Glomerular visceral epithelial cell (primary cell): Measurements from ENCODE around the gene SMPX.

Source experiments
- DNase-seq: peaks from one replicate; pipeline ENCODE4 v3.0.0-alpha.2; 2016; ENCODE audit errors: extremely low spot score

The SMPX gene

DNA sequence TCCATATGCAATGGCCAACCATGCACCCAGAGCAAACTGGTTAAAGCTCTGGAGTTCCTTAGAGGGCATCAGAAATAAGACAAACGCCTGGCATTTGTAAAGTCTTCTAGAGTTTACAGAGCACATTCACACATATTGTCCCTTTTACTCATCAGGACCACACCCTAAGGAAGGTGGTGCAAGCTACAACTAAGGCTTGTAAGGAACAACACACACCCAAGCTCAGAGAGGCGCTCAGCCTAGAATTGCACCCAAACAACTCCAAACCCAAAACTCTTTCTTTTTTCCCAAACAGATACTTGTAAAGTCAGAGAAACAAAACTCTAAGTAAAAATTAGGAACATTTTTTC, 46.1 kb downstream of the SMPX start:
- no peak for DNase-seq

DNA sequence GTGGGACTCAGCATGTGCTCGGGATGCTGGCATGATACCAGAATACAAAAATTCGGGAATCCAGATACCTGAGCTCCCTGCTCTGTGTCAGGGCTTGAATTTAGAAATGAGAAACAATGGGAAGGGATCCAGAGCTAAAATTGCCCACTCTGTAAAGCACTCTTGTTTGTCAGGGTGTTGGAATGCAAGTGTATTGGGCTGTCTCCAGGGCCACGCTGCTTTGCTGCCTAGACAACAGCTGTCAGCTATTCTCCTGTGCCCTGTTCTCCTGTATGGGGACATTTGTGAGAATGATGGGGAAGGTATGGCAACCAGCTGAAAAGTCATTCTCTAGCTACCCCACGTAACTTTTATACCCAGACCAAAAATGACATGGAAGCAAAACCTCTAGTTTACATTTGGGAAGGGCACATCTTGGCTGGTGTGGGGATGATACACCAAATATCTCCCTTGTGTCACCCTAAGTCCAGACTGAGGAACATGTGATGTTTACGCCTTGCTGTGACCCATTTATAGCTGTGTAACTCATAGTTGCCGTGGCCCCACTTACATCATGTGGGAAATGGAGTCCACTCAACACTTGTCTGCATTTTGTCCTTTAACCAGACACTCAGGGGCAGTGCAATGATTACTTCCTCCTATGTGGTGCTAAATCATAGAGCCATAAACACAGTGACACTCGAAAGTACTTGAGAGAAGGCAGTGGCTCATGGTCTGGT, 46.6 kb downstream of the SMPX start:
- no peak for DNase-seq

DNA sequence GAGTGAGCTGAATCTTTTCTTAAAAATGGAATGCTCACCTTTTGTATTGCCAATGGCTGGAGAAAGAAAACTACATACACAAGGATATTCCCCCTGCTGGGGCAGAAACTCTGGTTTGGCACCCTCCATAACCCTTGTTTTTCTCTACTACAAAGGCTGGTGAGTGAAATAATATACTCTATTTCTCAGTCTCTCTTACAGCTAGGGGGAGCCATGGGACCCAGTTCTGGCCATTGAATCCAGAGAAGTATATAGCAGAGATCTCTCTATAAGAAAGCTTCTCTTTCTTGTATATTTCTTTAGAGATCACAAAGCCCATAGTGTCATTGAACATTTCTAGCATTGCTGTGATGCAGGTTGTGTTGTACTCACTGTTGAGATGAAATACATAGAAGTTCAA, 49.8 kb downstream of the SMPX start:
- DNase-seq: peak; percentile 6

DNA sequence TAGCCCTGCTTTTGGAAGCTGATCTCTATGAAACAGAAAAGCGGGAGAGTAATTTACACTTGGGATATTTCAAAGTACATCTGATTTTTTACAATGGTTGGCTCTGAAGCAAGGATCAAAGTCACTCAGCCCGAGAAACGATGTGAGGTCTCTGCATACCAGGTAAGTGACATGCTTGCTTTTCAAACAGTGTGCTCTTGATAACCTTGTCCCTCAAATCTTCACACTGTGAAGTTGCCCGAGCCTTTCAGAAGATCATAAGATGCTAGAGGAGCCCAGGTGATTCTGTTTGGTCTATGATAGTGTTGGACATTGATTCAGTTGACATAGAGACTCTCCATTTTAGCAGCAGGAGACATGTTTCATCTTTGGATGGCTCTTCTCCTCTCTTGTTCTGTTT, 52.7 kb downstream of the SMPX start:
- no peak for DNase-seq

- DNase-seq: no peak
Observed at GRCh38 chrX:21702725-21703124, 55.2 kb downstream of the SMPX start.

GRCh38 chrX:21700967-21701366, 56.9 kb downstream of the SMPX start:
- no peak for DNase-seq

- DNase-seq: no peak
Observed at GRCh38 chrX:21700275-21700674, 57.6 kb downstream of the SMPX start.

DNA sequence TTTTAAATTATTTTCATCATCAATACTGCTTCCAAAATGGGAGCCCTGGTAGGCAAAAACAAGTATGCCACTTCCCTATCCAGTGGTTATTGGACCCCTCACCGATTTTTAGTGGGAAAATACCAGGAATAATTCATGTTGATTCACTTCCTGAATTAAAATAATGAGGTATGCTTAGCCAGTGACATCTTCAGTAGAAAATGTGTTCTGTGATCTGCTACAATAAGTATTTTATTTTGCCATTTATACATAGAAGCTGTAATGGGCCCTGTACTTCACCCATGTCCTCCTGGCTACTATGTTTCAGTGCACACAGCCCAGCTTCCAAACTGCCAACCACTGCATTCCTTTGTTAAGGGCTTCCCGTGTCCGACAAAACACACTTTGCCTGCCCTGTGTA, 58.8 kb downstream of the SMPX start:
- no peak for DNase-seq

- no peak for DNase-seq
Observed at GRCh38 chrX:21698272-21698671, 59.6 kb downstream of the SMPX start.

DNA sequence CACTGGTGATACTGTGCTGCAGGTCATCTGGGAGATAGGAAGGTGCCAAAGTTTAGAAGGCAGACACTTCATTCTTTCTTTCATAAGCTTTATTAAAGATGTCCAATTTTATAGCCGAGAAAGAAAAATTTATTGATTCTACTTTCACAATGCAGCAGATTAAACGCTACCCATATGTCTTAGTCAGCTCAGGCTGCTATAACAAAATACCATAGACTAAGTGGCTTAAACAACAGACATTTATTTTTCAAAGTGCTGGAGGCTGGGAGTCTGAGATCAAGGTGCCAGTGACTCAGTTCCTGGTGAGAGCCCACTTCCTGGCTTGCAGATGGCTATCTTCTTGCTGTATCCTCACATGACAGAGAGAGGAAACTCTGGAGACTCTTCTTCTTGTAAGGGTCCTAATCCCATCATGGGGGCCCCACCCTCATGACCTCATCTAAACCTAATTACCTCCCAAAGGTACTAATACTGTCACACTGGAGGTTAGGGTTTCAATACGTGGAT, 66.4 kb downstream of the SMPX start:
- DNase-seq: no peak

- DNase-seq: peak; percentile 0
Observed at GRCh38 chrX:21683941-21684340, 74.0 kb downstream of the SMPX start.

DNA sequence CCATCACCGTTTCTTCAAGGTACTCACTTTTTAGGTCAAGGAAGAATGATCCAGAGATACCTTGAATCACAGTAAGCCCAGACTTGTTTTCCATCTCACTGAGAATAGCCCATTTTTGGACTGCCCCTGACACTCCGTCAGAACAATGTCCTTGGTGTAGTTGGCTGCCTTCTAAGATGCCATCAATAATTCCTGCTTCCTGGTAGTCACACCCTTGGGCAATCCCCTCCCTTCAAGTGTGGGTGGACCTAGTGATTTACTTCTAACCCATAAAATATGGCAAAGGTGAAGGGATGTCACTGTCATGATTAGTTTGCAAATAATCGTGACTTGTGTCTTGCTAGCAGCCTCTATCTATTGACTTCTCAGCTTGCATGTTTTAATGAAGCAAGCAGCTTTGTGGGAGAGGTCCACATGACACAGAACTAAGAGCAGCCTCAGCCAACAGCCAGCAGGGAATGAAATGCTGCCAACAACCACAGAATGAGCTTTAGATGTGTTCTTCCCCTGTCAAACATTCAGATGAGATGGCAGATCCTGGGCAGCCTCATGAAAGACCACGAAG, 79.8 kb downstream of the SMPX start:
- no peak for DNase-seq

GRCh38 chrX:21675931-21676330, 82.0 kb downstream of the SMPX start:
- no peak for DNase-seq

DNA sequence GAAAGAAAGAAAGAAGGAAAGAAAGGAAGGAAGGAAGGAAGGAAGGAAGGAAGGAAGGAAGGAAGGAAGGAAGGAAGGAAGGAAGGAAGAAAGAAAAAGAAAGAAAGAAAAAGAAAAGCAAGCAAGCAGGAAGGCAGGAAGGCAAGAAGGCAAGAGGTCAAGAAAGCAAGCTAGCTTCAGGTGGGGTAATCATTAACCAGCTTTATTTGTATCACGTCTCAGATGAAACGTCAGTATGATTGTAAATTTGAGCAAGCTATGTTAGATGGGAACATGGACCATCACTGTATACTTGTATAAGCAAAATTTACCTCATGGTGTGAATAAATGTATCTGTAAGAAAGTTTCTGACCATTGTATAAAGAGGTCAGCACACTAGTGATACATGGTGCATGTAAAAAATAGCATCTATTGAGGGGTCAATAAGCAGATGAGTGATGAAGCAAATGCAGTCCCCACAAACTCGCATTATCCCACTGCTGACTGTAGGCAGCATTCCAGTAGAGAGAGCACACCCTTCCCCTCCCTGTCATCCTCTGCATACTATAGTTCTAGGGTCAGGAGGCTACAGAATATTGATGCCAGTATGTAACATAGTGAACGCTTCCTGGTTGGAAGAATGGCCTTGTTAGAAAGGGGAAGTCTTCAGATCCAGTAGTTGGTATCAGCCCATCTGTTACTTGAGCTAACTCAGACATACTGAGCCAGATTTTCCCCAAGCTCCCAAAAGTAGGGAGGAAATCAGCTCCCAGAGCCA, 83.3 kb downstream of the SMPX start:
- no peak for DNase-seq

- peak; percentile 1 for DNase-seq
Observed at GRCh38 chrX:21666679-21667078, 91.2 kb downstream of the SMPX start.

DNA sequence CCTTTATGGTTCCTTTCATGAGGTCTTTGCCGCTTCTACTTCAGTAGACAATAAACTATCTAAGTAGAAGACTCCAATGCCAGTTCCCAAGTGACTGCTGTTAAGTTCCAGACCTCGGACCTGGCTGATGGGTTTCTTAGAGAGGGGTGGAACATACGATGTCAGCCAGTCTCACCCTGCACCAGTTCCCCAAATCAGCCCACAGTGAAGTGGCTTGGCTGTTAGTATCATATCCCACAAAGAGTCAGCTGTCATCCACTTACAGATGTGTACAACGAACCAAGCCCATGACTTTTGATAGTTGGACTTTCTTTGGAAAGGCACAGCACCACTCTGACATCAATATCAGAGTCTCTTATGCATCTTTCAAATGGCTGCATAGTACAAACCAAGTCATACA, 91.7 kb downstream of the SMPX start:
- no peak for DNase-seq

DNA sequence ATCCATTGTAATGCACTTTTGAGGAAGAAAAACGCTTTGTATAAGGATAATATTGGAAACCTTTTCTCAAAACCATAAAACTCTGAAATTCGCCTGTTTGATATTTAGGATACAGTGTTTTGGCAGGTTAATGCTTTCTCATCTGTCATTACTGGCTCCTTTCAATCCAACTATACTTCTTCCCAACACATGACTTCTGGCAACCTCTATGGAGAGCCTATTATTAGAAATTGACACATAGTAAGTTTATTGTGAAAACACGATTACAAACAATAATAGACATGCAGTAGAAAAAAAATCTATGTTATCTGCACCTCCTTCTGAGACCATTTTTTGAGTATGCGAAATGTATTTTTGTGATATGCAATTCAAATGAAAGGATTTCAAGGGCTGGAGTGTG, 95.2 kb downstream of the SMPX start:
- no peak for DNase-seq

DNA sequence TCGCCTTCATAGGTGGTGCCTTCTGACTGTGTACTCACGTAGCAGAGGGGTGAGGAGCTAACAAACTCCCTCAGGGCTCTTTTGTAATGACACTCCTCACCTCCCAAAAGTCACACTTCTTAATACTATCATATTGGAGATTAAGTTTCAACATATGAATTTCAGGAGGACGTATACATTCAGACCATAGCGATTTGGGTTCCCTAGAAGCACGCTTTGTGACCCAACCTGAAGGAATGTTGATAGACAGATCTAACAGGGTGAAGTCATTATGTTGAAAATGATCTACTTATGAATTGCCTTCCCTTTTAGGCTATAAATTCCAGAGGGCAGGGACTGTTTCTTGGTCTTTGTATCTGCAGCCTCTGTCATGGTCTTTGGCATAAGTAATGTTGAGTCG, 96.6 kb downstream of the SMPX start:
- no peak for DNase-seq

DNA sequence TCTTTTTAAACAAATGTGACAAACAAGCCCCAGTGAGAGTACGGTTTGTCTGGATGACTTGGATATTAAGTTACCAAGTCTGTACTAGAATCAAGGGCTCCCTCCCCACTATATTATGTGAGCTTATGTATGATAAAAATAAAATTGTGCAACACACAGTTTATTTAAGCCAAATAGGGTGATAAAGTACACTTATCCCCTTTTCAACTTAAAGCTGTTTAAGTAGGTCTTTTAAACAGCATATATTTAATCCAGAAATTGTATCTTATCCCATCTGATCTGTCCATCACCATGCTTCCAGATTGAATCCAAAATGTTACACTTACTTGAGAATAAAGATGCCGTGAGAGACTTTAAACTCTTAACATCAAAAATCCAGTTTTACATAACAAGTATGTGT, 97.8 kb downstream of the SMPX start:
- DNase-seq: no peak

DNA sequence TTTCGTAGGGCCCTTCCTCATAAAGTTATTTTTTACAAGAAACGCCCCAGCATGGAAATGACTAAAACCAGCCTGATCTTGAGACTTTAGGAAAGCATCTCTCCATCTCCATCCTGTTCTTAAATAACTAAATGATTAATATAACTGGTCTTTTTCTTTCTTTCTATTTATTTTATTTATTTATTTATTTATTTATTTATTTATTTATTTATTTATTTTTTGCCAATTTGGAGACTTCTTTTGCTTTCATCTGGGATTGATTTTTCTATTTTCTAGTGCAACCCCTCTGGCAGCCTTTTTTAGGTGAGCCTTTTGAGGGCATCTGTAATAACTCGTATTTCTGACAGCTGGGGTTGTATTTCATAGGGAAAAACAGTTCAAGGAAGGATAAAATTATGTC, 98.6 kb downstream of the SMPX start:
- DNase-seq: no peak

- no peak for DNase-seq
Observed at GRCh38 chrX:21658746-21659145, 99.2 kb downstream of the SMPX start.

- DNase-seq: no peak
Observed at GRCh38 chrX:21658152-21658737, 99.7 kb downstream of the SMPX start, which contains the start of gene KLHL34. TSS of gene KLHL34 (minus strand) at chrX:21658330. CDS start at chrX:21657788, 542 bp downstream.
